CD4-positive, alpha-beta T cell treated with Interleukin-17A for 4 hours (primary cell): ENCODE results near the gene HOXB1.
A peak's percentile ranks its signal among the peaks of the same experiment; 100 is the strongest.
"Not testable (repeated sequence)": the region's sequence is repeated elsewhere in the genome, so short reads cannot be mapped to it uniquely, and the experiment has no call there.

ENCODE experiments used
- DNase-seq: peaks from one replicate; pipeline ENCODE4 v3.0.0-alpha.2; 2020; ENCODE audit warnings: mixed read lengths

Gene HOXB1

DNA sequence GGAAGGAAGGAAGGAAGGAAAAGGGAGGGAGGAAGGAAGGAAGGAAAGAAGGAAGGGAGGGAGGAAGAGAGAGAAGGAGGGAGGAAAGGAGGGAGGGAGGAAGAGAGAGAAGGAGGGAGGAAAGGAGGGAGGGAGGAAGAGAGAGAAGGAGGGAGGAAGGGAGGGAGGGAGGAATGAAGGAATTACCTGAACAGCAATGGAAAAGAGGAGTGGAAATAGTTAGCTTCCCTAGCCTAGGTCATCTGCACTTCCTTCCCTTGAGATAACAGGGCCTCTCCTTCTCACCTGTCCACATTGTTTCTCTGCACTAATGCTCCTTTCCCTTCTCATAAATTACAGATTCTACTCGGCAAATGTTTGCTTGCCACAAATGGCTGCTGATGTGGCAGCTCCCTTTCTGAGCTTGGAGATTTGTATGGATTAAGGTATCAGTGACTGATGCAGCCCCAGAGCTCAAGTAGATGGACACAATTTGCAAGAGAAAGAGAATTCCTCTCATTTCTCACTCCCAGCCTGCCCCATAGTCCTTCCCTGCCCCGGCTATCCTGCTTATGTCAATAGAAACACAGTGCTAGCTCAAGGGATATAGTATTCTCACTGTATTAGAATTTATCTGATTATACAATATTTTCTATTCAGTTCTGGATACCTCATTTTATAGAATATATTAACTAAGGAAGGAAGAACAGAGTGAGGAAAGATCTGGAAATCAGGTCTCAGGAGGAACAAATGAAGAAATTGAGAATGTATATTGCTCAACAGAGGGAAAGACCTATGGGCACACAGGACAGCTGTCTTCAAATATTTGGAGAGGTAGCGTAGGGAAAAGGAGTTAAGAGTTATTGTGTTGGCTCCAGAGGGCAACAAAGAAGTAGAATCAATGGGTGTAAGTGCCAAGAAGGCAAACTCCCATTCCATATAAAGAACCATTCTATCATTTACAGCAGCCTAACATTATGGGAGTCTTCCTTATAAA lies 14.6 kb downstream of the HOXB1 start:
- no peak for DNase-seq

GRCh38 chr17:48514477-48514876 lies 16.3 kb downstream of the HOXB1 start:
- DNase-seq, result no peak

GRCh38 chr17:48513666-48514455 lies 16.9 kb downstream of the HOXB1 start:
- DNase-seq, result no peak

- DNase-seq, result peak; percentile 38
Observed at GRCh38 chr17:48513097-48513496, 17.7 kb downstream of the HOXB1 start.

GRCh38 chr17:48510761-48511604 lies 19.8 kb downstream of the HOXB1 start:
- peak; percentile 65 for DNase-seq

DNA sequence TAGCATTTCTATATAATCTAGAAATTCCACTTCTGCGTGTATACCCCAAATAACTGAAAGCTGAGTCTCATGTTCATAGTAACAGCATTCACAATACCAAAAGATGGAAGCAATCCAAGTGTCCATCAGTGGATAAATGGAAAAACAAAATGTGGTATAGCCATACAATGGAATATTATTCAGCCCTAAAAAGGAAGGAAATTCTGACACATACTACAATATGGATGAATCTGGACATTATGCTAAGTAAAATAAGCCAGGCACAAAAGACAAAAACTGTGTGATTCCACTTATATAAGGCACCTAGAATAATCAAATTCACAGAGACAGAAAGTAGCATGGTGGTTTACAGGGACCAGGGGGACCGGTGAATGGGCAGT lies 20.4 kb downstream of the HOXB1 start:
- no peak for DNase-seq

- not testable (repeated sequence) for DNase-seq
Observed at GRCh38 chr17:48509708-48510107, 21.1 kb downstream of the HOXB1 start.

DNA sequence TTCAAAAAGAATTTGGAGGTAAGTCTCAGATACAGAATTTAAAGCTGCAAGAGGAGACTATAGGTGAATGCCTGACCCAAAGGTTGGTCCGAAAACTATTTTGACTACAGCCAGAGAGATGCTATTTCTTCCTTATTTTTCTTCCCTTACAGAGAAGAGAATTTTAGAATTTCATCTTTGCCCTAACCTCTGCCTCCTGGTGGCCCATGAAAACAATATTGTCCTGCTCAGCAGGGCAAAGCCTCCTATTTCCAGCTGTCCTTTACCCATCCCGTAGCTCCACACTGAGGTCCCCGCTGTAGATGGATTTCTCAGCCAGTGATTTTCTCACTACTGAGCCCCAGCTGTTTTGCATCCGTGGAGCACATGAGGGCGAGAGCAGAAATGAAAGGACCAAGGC lies 24.6 kb downstream of the HOXB1 start:
- no peak for DNase-seq

- DNase-seq, result peak; percentile 63
Observed at GRCh38 chr17:48505788-48506187, 25.0 kb downstream of the HOXB1 start.

- DNase-seq, result no peak
Observed at GRCh38 chr17:48504953-48505352, 25.9 kb downstream of the HOXB1 start.

- DNase-seq, result no peak
Observed at GRCh38 chr17:48503747-48504146, 27.1 kb downstream of the HOXB1 start.

DNA sequence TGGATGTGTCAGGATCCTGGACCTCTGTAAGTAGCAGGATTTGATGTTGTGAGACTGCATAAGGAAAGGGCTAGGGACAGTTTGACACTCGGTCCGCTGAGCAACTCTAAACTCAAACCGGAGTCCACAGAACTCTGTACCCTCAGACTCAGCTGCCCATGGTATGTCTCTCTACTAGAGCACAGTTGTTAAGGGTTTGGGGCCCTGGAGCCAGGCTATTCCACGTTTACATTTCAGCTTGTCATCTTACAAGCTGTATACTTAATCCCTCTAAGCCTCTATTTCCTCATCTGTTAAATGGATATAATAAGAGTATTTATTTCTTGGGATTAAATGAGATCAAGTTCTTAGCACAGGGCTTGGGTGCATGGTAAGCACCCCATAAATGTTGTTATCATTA lies 27.9 kb downstream of the HOXB1 start:
- DNase-seq, result no peak

DNA sequence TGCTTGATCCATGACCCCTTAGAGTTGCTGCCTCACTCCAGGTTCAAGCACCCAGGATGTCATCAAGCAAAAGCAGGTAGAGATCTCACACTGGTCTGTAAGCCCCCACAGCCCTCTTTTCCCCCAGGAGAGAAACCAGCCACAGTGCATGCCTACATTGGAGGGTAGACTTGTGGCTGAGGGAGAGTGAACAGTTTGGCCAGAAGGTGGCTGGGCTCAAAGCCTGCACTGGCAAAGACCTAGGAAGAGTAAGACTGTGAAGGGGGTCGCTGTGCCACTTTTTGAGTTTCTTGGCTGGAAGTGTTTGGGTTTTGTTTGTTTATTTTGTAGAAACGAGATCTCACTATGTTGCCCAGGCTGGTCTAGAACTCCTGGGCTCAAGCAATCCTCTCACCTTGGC lies 28.5 kb downstream of the HOXB1 start:
- DNase-seq, result no peak

GRCh38 chr17:48500435-48501426 lies 30.1 kb downstream of the HOXB1 start:
- DNase-seq, result peak; percentile 17

DNA sequence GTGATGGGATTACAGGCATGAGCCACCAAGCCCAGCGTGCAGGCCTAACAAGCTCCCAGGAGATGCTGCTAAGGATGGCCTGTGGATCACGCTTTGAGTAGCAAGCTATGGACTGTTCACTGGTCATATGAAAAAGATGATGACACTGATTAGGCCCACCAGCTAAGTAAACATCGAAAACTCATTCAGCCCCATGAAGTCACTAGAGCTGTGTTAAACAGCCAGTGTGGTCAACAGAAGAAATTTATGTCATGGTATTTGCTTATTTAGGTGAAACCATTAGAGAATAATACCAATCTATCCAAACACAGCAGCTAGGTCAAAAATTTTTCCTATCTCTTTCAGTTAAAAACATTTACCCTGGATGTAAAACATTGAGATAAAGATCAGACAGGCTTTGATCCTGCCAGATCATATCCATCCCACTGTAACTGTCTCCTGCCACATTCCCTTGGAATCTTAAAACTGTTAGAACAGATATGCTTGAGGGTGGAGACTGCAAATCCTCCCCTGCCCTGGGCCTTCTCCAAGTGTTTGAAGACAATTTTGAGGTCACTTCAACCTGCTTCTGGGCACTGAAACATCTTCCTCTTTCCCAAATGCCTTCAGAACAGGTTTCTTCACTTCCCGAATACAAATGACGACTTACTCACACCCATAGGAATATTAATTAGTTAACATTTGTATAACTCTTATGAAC lies 30.9 kb downstream of the HOXB1 start:
- DNase-seq, result no peak

- no peak for DNase-seq
Observed at GRCh38 chr17:48499248-48499647, 31.6 kb downstream of the HOXB1 start.

GRCh38 chr17:48498164-48498850 lies 32.5 kb downstream of the HOXB1 start:
- DNase-seq, result no peak

GRCh38 chr17:48497103-48497502 lies 33.7 kb downstream of the HOXB1 start:
- no peak for DNase-seq

GRCh38 chr17:48494335-48494734 lies 36.5 kb downstream of the HOXB1 start:
- no peak for DNase-seq
